ENCODE measurements around the gene ATM. TPM values are rescaled to one million over a fixed set of nuclear protein-coding genes. Genes with fewer than 3 reads are reported as not detected.

ATM gene
- total and polyA plus RNA-seq, 10 of the 15 experiments (the other 5 are each of a cell fraction or from before 2014, with no cell fraction given) = 10.0 to 91.5 (median 40.2) TPM

GRCh38 chr11:108233277-108233945 is 10.5 kb downstream of the ATM start:
- H3K9me3 ChIP-seq (replicated peaks; ENCODE audit: control insufficient read depth, insufficient read depth, low read length) = no peaks in the 10 kb centered on the region
- no peak overlapping the region for H2AFZ ChIP-seq (ENCODE audit: control insufficient read depth, low read depth, low read length)
- H3K27me3 ChIP-seq (replicated peaks in 1 of 2; ENCODE audit: control insufficient read depth in 2 of 2, insufficient read depth in 2 of 2, low read length in 1 of 2) = no peaks in the 10 kb centered on the region
- H3K4me2 ChIP-seq (ENCODE audit: control insufficient read depth, insufficient read depth) = no peak overlapping the region
- in situ Hi-C loops (cut with MboI) (no loop called here), intact Hi-C loops (cut with micrococcal nuclease; ENCODE audit: unreplicated experiment) (no loop called here)
- ChIA-PET RAD21 (ENCODE audit: unreplicated experiment) (no interaction called here), SMC1A (ENCODE audit: uncharacterized antibody, unreplicated experiment) (interaction anchor here (6.9 kb wide), 1 partner anchor 10 kb away, joined by 112 read pairs; the partner anchor contains the start of genes ATM and NPAT), POLR2A (interaction anchor here (0.6 to 0.7 kb wide), 3 partner anchors 38 to 363 kb away, joined by 3 to 5 read pairs (median 3); no protein-coding TSS in a partner anchor), CTCF (interaction anchor here (0.8 kb wide), 1 partner anchor 10 kb away, joined by 3 read pairs; no protein-coding TSS in a partner anchor)
- whole genome bisulfite sequencing (ENCODE audit: insufficient coverage, insufficient replicate concordance, low lambda C conversion rate, missing lambda C conversion rate) = 95% methylated on average over 2 of the region's 2 CpGs
- FAIRE-seq (no peak), DNase-seq (ENCODE audit: low read depth, low spot score) (no peak), ATAC-seq (no peak)
- no TSS peak for BruUV-seq (replicated peaks)
- H3K4me3 ChIP-seq = no peak overlapping the region
- peaks cover 2% of the 10 kb centered on the region for H3K79me2 ChIP-seq (ENCODE audit: control insufficient read depth, insufficient read depth, low read length)
- H3K4me1 ChIP-seq (ENCODE audit: control insufficient read depth, insufficient read depth, low read length) = peaks cover 26% of the 10 kb centered on the region
- peaks cover 0 to 11% of the 10 kb centered on the region in 2 experiments; a peak in 2 of 4 replicates for H3K36me3 ChIP-seq (ENCODE audit: control insufficient read depth in 2 of 2, insufficient read depth in 2 of 2, low read length in 1 of 2)
- TF ChIP-seq MEF2B (IDR thresholded peaks at IDR 0.05; ENCODE audit: partially characterized antibody, poor library complexity, severe bottlenecking) (no peak), HCFC1 (IDR thresholded peaks at IDR 0.05; ENCODE audit: low read length) (no peak), SIX5 (IDR thresholded peaks at IDR 0.05; ENCODE audit: low read depth, low read length, severe bottlenecking) (no peak), YY1 (IDR thresholded peaks at IDR 0.05; ENCODE audit: low read depth, low read length) (no peak), TBL1XR1 (IDR thresholded peaks at IDR 0.05; ENCODE audit: low read depth, low read length) (no peak), STAT3 (IDR thresholded peaks at IDR 0.05; ENCODE audit: low read depth, low read length) (no peak), RELB (IDR thresholded peaks at IDR 0.05; ENCODE audit: low read depth) (no peak), JUND (IDR thresholded peaks at IDR 0.05; ENCODE audit: low read depth, low read length) (no peak), FOXK2 (IDR thresholded peaks at IDR 0.05) (no peak), FOS (IDR thresholded peaks at IDR 0.05; ENCODE audit: borderline replicate concordance, extremely low read depth, insufficient read length) (no peak), CEBPZ (IDR thresholded peaks at IDR 0.05; ENCODE audit: low read depth, low read length) (no peak), DPF2 (IDR thresholded peaks at IDR 0.05) (no peak), JUNB (IDR thresholded peaks at IDR 0.05) (no peak), CHD1 (IDR thresholded peaks at IDR 0.05; ENCODE audit: low read depth, low read length) (no peak), RAD21 (IDR thresholded peaks at IDR 0.05; ENCODE audit: insufficient read depth, low read depth, low read length) (no peak), ZNF217 (IDR thresholded peaks at IDR 0.05) (no peak), SMC3 (IDR thresholded peaks at IDR 0.05; ENCODE audit: borderline replicate concordance, low read length) (no peak), IRF4 (IDR thresholded peaks at IDR 0.05; ENCODE audit: low read depth, low read length) (no peak), RUNX3 (IDR thresholded peaks at IDR 0.05; ENCODE audit: low read length) (no peak), ZNF274 (IDR thresholded peaks at IDR 0.05; ENCODE audit: insufficient read depth, insufficient read length) (no peak)
- no peak overlapping the region for H3K9ac ChIP-seq (ENCODE audit: control insufficient read depth, insufficient read depth, low read length)
- H3K27ac ChIP-seq (ENCODE audit: control insufficient read depth, insufficient read depth) = no peak overlapping the region
- no peaks in the 10 kb centered on the region for H4K20me1 ChIP-seq (ENCODE audit: control insufficient read depth, insufficient read depth)

All from GM12878 (cell line).